HG02642 (cell line): ENCODE data around the gene SRC.
A peak's percentile ranks its signal among the peaks of the same experiment; 100 is the strongest.
"Not testable (repeated sequence)": the region's sequence is repeated elsewhere in the genome, so short reads cannot be mapped to it uniquely, and the experiment has no call there.

ENCODE experiments used
- ATAC-seq: cut with Tn5 transposase; IDR thresholded peaks from one replicate; pipeline ENCODE4 v1.9.1; 2021; ENCODE audit warnings: mild to moderate bottlenecking; ENCODE audit not compliant: unreplicated experiment, poor library complexity

Gene SRC

DNA sequence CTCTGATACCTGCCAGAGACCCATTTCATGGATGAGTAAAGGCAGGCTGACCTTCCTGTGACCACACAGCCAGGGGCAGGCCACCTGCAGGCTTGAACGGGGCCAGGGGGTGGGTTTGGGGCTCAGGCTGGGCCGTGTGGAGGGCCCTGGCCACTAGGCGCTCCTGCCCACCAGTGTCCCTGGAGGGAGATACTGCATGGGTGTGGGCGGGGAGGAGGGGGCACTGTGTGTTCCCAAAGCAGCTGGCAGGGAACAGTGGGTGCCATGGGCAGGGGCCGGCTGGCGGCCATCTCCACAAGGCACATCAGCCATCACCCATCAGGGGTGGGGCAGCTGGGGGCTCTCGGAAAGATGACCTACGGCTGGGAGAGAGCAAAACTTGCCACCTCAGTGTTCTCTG lies 15.4 kb downstream of the SRC start:
- ATAC-seq = no peak

DNA sequence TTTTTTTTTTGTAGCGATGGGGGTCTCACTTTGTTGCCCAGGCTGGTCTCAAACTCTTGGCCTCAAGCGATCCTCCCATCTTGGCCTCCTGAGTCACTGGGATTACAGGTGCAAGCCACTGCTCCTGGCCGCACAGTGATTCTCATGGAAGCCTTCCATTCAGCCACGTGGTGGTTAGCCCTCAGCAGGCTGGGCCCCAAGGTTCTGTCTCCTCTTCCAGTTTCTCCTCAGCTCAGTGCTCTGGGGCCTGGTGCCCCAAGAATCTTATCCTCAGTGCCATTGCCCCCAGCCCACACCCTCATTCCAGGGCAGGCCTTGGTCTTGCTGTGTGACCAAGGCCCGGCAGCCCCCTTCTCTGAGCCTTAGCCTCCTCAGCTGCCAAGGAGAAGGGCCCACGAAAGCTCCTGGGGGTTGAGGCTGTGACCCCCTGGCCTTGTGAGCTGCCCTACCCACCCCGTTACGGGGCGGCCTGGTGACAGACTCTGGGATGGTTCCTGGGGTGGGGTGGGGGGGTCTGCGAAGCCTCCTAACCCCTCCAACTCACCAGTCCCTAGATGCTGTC lies 16.4 kb downstream of the SRC start:
- ATAC-seq = no peak

DNA sequence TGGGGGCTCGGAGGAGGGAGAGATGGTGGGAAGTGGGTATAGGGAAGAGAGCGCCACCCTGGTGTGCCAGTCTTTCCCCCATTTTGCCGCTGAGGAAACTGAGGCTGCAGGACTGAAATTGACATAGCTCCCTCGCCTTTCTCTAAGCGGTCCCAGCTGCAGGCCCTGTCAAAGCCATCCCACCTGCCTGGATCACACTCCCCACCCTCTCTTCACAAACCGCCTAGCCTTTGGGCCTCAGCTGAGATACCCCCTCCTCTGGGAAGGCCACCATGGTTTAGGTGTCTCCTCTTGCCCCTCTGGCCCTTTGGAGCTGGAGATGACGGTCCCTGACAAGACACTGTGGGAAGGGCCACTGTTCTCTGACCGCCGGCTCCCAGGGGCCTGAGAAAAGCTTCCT lies 16.9 kb downstream of the SRC start:
- no peak for ATAC-seq

DNA sequence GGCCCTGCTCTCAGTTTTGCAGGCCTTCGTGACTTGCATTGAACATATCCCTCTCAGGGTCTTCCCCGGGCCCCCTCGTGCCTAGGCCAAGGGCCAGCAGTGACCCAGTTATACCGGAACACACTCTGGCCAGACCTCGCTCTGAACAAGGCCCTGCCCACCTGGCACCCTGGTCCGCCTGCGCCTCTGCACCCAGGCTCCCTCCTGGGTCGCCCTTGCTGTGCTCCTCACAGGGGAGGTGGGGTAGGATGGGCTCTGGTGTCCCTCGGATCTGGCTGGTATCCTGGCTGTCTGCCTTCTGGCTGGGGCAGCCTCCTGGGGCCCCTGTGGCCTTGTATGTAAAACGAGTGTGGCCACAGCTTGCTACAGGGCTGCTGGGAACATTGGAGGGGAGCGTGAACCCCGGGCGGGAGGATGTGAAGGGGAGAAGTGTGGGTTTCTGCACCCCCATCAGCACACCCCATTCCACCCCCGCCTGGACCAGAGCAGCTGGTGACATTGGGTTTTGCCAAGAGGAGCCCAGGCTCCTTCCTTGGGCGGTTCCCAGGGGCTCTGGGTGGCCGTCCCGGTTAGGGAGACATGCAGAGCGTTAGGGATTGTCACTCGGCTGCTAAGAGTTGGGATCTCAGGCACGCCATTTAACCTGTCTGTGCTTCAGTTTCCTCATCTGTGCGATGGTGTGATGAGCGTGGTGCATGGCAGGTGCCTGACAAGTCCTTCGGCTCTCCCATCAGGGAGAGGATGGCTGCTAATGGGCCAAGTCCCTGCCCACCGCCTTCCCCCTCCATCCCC lies 17.5 kb downstream of the SRC start:
- no peak for ATAC-seq

DNA sequence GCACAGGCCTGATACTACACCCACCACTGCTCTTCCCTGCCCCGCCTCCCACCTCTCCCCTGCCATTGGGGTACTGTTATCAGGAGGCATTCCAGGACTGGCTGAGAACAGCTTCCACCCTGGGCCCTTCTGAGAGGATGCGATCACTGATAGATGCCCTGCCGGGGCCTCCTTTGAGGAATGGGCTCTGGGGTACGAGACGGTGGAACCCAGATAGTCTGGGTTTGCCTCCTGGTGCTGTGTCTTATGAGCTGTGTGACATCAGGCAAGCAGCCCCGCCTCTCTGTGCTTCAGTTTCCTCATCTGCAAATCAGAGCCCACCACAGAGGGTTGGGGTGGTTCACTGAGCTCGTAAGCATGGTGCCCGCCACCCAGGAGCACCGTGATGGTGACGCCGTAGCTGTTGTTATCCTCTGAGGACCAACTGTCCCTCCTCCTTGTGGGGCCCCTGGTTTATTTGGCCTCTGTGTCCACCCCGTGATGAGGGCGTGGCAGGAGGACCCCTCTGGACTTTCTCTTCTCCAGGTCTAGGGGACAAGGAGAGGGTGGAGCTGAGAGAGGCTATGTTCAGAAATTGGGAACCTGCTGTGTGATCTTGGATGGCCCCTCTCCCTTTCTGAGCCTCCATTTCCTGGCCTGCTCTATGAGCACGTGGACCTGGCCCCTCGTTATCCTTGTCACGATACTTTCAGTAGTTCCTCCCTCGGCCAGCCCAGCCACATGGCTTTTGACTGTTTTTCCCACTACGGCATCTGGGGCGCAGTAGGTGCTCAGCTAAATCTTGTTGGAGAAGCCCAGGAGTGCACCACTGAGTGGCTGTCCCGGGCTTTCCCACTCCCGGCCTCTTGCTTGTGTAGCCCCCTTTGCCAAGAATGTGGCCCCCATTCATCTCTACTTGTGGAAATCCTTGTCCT lies 18.3 kb downstream of the SRC start:
- ATAC-seq = no peak

DNA sequence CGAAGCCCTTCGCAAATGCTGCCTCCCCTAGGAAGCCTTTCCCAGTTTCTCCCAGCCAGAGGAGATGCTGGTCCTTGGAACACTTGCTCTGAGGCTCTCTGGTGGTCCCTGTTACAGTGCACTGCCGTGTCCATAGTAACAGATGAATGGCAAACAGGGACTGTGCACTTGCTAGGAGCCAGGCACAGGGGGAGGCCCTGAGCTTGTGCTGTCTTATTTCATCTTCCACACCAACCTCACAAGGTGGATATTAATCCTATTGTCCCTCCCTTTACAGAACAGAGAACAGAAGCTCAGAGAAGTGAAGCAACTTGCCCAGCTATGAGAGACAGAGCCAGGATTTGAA lies 19.0 kb downstream of the SRC start:
- ATAC-seq = no peak

DNA sequence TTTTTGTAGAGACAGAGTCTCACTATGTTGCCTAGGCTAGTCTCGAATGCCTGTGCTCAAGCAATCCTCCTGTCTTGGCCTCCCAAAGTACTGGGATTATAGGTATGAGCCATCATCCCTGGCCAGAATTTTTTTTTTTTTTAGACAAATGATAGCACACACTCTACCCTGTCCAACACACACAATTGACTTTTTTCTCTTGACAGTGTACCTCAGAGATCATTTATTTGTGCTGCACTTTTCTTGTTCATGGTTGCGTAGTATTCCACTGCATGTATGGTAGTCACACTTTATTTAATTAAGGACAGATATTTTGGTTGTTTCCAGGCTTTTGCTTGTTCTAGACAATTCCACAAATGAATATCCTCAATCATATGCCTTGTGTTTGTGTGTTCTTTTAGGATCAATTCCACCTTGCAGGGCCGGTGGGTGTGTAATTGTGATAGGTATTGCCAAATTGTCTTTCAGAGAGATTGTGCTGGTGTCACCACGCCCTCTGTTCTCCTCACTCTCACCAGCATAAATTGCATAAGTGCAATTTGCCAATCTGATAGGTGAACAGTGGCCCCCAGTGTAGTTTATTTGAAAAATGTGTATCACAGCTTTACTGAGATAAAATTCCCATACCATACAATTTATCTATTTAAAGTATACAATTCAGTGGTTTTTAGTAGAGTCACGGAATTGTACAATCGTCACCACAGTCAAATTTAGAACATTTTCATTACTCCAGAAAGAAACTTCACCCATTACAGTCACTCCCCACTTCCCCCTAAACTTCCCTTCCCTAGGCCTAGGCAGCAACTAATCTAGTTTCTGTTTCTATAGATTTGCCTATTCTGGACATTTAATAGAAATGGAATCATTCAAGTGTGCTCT lies 20.1 kb downstream of the SRC start:
- peak; percentile 78 for ATAC-seq

DNA sequence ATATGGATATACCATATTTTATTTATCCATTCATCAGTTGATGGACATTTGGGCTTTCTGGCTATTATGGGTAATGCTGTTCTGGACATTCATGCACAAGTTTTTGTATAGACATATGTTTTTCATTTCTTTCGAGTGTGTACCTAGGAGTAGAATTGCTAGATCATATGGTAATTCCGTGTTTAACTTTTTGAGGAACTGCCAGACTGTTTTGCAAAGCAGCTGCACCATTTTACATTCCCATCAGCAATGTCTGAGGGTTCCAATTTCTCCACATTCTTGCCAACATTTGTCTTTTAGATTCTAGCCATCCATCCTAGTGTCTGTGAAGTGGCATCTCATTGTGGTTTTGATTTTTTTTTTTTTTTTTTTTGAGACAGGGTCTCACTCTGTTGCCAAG lies 20.8 kb downstream of the SRC start:
- ATAC-seq = peak; percentile 9

DNA sequence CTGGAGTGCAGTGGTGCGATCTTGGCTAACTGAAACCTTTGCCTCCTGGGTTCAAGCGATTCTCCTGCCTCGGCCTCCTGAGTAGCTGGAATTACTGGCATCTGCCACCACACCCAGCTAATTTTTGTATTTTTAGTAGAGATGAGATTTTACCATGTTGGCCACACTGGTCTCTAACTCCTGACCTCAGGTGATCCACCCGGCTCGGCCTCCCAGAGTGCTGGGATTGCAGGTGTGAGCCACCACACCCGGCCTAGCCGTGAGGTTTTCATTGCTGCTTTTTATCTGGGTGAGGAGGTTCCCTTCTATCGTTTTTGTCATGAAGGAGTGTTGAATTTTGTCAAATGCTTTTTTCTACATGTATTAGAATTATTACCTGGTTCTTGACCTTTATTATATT lies 23.9 kb downstream of the SRC start:
- no peak for ATAC-seq

DNA sequence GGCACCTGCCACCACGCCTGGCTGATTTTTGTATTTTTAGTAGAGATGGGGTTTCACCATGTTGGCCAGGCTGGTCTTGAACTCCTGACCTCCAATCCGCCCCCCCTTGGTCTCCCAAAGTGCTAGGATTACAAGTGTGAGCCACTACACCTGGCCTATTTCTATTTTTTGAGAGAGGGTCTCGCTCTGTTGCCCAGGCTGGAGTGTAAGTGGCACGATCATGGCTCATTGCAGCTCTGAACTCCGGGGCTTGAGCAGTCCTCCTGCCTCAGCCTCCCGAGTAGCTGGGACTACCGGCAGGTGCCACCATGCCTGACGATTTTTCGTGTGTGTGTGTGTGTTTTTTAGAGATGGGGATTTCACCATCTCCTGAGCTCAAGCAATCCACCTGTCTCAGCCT lies 25.9 kb downstream of the SRC start:
- ATAC-seq = not testable (repeated sequence)

DNA sequence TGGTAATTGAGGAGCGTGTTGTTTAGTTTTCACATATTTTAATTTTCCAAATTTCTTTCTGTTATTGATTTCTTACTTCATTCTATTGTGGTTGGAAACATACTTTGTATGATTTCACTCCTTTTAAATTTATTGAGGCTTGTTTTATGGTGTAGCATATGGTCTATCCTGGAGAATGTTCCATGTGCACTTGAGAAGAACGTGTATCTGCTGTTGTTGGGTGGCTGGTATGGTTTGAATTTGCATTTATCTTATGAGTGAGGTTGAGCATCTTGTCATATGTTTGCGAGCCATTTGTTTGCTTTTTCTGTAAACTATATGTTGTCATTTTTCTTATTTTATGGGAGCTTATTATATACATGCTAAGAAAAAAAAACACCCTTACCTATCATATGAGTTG lies 26.5 kb downstream of the SRC start:
- no peak for ATAC-seq

DNA sequence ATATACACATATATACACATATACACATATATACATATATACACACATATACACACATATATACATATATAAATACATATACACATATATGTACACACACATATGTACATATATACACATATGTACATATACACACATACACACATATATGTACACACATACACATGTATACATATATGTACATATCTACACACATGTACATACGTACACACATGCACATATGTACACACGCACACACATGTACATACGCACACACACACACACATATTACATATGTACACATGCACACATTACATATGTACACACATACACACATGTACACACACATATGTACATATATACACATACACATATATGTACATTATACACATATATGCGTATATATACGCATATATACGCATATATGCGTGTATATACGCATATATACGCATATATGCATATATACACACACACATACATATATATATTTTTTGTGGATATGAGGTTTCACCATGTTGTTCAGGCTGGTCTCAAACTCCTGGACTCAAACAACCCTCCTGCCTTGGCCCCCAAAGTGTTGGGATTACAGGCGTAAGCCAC lies 27.2 kb downstream of the SRC start:
- no peak for ATAC-seq

DNA sequence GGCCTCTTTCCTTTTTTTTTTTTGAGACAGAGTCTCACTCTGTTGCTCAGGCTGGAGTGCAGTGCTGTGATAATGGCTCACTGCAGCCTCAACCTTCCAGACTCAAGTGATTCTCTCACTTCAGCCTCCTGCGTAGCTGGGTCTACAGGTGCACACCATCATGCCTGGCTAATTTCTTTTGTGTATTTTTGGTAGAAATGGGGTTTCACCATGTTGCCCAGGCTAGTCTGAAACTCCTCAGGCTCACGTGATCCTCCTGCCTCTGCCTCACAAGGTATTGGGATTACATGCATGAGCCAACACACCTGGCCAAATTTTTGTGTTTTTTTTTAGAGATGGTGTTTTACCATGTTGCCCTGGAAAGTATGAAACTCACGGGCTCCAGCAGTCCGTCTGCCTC lies 29.3 kb downstream of the SRC start:
- ATAC-seq = peak; percentile 60

DNA sequence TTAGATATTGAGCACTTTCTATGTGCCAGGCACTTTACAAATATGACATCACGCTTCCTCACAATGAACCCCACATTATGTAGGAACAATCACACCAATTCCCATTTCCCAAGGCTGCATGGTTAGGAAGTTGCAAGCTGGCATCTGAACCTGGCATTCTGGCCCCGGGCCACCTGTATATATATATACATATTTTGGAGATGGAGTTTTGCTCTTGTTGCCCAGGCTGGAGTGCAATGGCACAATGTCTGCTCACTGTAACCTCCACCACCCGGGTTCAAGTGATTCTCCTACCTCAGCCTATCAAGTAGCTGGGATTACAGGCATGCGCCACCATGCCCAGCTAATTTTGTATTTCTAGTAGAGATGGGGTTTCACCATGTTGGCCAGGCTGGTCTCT lies 30.4 kb downstream of the SRC start:
- no peak for ATAC-seq

DNA sequence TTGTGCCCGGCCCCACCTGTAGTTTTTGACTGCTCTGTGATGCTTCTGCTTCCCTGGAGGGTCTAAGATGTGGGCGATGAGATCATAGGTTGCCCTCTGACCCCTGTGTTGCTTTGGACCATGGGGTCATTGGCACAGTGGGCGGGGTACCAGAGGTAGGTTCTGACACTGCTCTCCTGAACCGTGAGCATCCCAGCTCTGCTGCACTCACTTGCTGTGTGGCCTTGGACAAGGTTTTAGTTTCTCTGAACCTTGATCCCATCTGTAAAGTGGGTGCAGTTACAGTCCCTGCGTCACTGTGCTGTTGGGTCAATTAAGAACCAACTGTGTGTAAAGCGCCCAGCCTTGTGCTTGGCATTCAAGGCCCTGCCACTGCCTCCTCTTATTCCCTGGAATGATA lies 30.9 kb downstream of the SRC start:
- ATAC-seq = no peak

DNA sequence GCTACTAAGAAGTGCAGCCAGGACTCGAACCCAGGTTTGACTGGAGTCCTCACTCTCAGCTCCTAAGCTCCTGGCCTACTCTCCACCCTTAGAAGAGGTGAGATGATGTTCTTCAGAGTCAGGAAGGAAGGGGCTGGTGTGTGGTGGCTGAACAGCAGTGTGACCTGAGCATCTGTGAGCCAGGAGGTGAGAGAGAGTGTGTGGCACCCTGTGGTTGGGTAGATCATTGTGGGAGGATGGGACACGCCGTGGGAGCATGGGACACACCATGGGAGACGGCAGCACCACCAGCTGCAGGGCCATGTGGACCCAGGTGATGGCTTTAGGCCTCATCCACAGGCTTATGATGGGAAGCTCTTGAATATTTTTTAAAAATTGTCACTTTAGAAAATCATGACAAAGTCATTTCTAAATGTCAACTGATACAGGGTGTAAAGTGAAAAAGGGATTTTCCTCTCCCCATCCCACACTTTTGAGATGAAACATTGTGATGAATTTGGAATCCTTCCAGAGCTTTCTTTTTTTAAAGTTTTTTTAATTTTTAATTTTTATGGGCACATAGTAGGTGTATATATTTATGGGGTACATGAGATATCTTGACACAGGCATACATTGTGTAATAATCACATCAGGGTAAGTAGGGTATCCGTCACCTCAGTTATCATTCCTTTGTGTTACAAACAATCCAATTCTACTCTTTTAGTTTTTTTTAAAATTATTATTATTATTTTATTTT lies 31.6 kb downstream of the SRC start:
- ATAC-seq = no peak

DNA sequence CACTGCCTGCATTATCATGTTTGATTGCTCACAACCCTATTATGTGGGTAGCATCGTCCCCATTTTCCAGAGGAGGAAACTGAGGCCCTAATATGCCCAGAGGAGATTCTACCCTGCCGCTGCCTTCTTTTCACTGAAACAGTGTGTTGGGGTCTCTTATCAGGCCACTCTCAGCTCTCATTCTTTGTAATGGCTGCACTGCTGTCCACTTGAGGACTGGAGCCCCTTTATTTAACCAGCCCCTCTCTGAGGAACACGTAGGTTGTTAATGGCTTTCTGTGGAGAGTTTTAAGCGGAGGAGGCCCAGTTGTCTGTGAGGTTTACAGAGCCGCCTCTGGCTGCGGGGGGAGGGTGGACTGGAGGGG lies 32.5 kb downstream of the SRC start:
- no peak for ATAC-seq

DNA sequence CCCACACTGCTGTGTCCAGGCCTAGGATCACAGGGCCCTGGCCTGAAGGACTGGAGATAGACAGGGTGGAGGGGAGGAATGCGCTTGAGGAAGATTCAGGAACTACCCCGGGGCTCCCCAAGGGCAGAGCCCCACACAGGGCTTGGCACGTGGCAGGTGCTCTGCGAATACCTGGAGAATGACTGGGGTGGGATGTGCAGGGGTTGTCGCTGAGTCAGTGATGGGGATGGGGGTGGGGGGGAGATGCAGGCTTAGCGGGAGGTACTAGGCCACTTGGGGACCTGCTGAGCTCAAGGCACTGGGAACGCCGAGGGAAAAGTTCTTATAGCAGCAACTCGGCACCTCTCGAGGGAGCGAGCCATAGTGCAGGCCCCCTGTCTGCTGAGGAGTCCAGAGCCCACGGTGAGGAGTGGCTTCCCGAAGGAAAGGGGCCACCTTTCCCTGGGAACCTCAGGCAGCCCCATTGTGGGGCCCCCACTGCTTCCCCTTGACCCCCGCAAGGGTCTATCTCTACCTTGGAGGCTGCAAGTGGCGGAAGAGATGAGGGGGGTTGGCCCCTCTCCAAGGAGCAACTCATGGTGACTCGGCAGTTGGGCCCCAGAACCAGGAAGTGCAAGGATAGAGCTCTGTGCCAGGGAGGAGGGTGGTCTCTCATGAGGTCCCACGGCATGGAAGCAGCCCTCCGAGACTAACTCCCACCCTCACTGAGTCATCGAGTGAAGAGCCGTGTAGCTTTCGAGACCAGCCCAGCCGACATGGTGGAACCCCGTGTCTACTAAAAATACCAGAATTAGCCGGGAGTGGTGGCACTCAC lies 33.1 kb downstream of the SRC start:
- no peak for ATAC-seq
